ENCODE results near the gene SCAMP3.

DNA sequence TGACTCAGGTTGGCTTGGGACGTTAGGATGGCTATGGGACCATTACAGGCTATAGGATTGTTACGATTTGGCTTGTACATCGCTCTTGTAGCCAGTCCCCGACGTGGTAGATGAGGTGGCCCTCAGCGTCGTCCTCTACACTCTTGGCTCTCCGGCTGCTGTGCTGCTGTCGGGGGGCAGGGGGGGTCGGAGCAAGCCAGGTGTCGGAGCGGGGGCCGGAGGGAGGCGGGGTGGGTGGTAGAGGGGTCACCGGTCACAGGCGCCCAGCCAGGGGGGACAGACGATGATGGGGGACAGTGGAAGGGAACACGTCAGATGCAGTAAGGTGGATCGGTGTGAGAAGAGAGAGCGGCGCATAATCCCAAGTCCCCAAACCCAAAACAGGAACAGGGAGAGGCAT, 6.5 kb upstream of the SCAMP3 start:
- TF ChIP-seq GATA3 (IDR thresholded peaks at IDR 0.05; ENCODE audit: low read depth, low read length) (no peak), GATA2 (IDR thresholded peaks at IDR 0.05; ENCODE audit: low read depth, low read length) (no peak)

All from SH-SY5Y (cell line).